Stimulated activated naive CD8-positive, alpha-beta T cell treated with anti-CD3 and anti-CD28 coated beads, Interleukin-15, amount 100 ng/mL, for 72 hours (primary cell): ENCODE data around the gene XRCC5.
A peak's percentile ranks its signal among the peaks of the same experiment; 100 is the strongest.
"Not testable (repeated sequence)": the region's sequence is repeated elsewhere in the genome, so short reads cannot be mapped to it uniquely, and the experiment has no call there.

ENCODE experiments used
- ATAC-seq: fragments of 150-1000 bp; cut with Tn5 transposase; 2 replicates; pipeline ENCODE4 v1.10.0; 2021; ENCODE audit warnings: mild to moderate bottlenecking, moderate library complexity
- DNase-seq, 2 donors: peaks; one replicate each; pipeline ENCODE4 v3.0.0; 2021 to 2022
- H3K27ac Mint-ChIP-seq, 2 donors: one replicate each; pipeline ENCODE4 v1.8.0; 2022; ENCODE audit warnings: mild to moderate bottlenecking in 2 of 2, mixed read lengths in 2 of 2, moderate library complexity in 2 of 2
- H3K27me3 Mint-ChIP-seq: one replicate; pipeline ENCODE4 v1.8.0; 2022; ENCODE audit warnings: mixed read lengths
- H3K4me1 Mint-ChIP-seq: one replicate; pipeline ENCODE4 v1.8.0; 2022; ENCODE audit warnings: mild to moderate bottlenecking, mixed read lengths
- H3K4me3 Mint-ChIP-seq, 2 donors: one replicate each; pipeline ENCODE4 v1.8.0; 2022; ENCODE audit warnings: mild to moderate bottlenecking in 2 of 2, mixed read lengths in 2 of 2, moderate library complexity in 1 of 2
- H3K9me3 Mint-ChIP-seq, 2 donors: one replicate each; pipeline ENCODE4 v1.8.0; 2022; ENCODE audit warnings: mixed read lengths in 2 of 2

Gene XRCC5

DNA sequence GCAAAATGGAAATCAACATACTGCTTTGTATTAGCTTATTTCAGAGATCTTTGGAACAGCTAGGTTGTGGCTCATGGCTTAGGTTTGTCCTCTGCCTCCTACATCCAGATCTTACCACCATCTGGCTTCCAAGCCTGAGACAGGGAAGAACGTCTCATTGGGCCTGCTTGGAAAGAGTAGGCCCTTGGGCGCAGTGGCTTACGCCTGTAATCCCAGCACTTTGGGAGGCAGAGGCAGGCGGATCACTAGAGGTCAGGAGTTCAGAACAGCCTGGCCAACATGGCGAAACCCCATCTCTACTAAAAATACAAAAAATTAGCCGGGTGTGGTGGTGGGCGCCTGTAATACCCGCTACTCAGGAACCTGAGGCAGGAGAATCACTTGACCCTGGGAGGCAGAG lies 99.5 kb downstream of the XRCC5 start:
- H3K9me3 Mint-ChIP-seq, H3K4me3 Mint-ChIP-seq, ATAC-seq, DNase-seq, H3K27me3 Mint-ChIP-seq, H3K27ac Mint-ChIP-seq: not testable (repeated sequence)
- peaks cover 63% of the 10 kb centered on the region for H3K4me1 Mint-ChIP-seq

DNA sequence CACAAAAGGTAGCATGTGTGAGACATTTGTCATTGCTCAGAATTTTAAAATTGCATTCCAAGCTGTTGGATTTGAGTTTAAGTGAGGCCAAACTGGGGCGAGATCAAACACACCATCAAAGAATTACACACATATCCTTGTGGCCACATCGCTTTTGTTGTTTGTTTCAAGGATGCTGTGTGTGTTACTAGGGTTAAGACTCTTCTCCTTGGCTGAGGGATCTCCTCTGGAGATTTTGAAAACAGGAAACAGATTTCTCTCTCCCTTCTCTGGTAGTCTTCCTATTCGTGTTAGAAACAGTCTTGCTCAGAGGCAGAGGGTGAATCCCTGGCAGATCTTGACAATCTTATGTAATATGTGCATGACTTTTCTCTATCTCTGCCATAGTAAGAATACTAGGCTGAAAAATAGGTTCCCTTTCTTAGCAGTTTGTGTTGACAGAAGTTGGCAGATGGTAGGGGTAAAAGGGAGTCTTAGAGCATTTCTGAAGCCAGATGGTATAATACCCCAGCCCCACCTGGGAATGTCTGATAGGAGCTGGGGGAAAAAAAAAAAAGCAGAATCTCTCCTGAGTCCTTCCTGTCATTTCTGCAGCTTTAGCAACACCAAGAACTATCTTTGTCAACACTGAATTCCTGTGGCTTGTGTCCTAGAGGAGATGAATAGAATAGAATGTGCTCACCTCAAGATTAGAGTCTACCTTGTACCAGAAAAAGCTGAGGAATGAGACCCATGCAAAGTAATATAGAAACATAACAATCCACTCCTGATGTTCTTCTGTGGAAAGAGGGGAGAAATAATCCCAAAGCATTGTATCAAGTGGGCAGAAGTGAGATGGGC lies 101.8 kb downstream of the XRCC5 start:
- DNase-seq (no peak), ATAC-seq (no peak)
- Mint-ChIP-seq H3K9me3 (no peaks in the 10 kb centered on the region), H3K4me1 (peaks cover 41% of the 10 kb centered on the region), H3K4me3 (no peak overlapping the region), H3K27ac (no peak overlapping the region), H3K27me3 (no peaks in the 10 kb centered on the region)

DNA sequence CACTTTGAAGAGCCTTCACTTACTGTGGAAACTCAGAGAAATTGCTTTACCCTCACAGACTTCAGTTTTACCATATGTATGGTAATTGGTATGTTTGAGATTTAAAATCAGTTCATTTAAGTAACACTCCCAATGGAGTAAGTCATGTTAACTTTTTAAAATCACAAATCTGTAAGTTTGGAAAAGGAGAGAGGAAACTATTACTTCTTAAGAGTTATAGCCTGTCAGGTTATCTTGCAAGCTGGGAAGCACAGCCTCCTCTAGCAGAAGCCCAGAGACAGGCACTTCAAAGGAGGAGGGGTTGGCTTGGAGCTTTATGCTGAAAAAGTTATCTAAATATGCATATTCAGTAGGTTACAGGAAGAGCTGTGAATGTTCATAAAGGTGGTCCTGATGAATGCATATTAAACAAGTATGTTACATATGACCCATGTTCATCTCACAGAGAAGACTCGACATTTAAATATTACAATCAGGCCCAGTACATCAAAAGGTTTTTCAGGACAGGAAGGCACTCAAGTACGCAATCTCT lies 102.5 kb downstream of the XRCC5 start:
- Mint-ChIP-seq H3K9me3 (no peaks in the 10 kb centered on the region), H3K4me1 (peaks cover 37% of the 10 kb centered on the region), H3K27ac (no peak overlapping the region), H3K4me3 (no peak overlapping the region), H3K27me3 (no peaks in the 10 kb centered on the region)
- no peak for DNase-seq
- no peak for ATAC-seq

DNA sequence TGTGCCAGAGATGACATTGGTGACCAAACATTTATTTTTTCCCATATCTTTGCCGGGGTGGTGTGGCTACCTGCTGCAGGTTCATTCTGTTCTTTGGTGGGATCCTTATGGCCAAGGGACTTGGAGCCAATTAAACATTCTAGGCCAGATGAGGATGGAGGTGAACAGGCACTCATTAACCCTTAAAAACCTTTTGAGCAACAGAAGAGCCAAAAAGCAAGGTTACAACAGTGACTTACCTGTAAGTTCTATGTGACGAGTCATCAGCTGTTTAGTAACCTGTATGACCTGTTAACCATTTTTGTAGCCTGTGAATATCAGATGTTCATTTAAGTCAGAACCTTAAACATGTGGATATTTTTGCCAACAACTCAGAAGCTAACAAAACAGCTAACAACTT lies 105.6 kb downstream of the XRCC5 start:
- H3K4me3 Mint-ChIP-seq, result no peak overlapping the region
- DNase-seq (no peak), ATAC-seq (no peak)
- H3K4me1 Mint-ChIP-seq, result peaks cover 33% of the 10 kb centered on the region
- H3K27ac Mint-ChIP-seq, result no peak overlapping the region
- no peaks in the 10 kb centered on the region for H3K9me3 Mint-ChIP-seq
- no peaks in the 10 kb centered on the region for H3K27me3 Mint-ChIP-seq

DNA sequence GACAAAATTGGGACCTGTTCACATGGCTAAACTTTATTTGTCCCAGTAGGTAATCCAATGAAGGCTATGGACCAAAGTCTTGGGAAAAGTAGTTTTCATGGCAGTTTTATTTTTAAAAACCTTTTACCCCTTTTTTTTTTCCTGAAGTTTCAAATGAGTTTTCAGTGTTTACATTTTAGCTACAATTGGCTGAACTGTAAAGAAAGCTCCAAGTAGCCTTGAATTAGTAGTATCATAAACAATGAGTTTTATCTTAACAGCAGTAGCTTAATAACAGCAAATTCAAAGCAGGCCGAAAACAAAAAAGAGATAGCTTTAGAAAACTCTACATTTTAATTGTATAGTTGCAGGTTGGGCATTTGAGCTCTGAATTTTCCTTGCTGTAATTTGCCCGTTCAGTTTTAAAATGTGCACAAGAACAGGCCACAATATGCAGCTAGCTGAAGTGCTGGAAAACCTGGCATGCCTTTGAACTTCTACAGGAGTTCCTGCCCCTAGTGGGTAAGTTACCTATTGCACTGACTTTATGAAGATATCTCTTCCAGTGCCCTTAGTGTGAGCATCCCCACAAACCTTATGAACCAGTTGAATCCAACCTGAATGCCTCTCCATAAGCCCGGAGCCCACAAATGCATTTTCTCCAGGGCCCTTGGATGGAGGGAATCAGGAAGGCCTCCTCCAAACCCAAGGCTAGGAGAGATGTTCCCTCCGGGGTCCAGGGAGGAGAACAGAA lies 106.7 kb downstream of the XRCC5 start:
- no peaks in the 10 kb centered on the region for H3K27me3 Mint-ChIP-seq
- no peak for ATAC-seq
- H3K27ac Mint-ChIP-seq, result no peak overlapping the region
- H3K4me1 Mint-ChIP-seq, result peaks cover 31% of the 10 kb centered on the region
- no peak overlapping the region for H3K4me3 Mint-ChIP-seq
- H3K9me3 Mint-ChIP-seq, result no peaks in the 10 kb centered on the region
- no peak for DNase-seq

DNA sequence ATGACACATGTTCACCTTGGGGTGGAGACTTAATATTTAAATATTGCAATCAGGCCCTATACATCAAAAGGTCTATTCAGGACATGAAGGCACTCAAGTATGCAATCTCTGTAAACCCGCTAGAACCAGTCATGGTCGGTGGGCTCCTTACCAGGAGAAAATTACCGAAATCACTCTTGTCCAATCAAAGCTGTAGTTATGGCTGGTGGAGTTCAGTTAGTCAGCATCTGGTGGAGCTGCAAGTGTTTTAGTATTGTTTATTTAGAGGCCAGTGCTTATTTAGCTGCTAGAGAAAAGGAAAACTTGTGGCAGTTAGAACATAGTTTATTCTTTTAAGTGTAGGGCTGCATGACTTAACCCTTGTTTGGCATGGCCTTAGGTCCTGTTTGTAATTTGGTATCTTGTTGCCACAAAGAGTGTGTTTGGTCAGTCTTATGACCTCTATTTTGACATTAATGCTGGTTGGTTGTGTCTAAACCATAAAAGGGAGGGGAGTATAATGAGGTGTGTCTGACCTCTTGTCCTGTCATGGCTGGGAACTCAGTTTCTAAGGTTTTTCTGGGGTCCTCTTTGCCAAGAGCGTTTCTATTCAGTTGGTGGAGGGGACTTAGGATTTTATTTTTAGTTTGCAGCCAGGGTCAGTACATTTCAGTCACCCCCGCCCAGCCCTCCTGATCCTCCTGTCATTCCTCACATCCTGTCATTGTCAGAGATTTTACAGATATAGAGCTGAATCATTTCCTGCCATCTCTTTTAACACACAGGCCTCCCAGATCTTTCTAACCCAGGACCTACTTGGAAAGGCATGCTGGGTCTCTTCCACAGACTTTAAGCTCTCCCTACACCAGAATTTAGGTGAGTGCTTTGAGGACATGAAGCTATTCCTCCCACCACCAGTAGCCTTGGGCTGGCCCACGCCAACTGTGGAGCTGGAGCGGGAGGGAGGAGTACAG lies 108.1 kb downstream of the XRCC5 start:
- ATAC-seq (peak; percentile 72), DNase-seq (no peak)
- Mint-ChIP-seq H3K4me3 (peak overlapping the region in 1 of 2 donors; percentile 10), H3K4me1 (peaks cover 45% of the 10 kb centered on the region), H3K27me3 (no peaks in the 10 kb centered on the region), H3K27ac (peak overlapping the region; percentile 20 to 45), H3K9me3 (no peaks in the 10 kb centered on the region)

DNA sequence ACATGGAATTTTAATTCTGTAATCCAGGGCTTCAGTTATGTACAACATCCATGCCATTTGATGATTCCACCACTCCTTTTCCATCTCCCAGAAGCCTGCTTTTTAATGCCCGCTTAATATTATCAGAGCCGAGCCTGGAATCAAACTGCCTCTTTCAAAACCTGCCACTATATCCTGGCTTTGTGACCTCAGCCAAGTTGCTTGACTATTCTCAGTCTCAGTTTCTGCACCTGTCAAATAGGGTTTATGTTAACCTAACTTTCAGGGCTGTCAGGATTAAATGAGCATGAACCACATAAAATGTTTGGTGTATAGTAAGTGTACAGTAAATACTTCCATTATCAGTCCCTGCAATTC lies 108.7 kb downstream of the XRCC5 start:
- no peaks in the 10 kb centered on the region for H3K9me3 Mint-ChIP-seq
- peaks cover 51% of the 10 kb centered on the region for H3K4me1 Mint-ChIP-seq
- H3K27me3 Mint-ChIP-seq, result no peaks in the 10 kb centered on the region
- H3K4me3 Mint-ChIP-seq, result peak overlapping the region; percentile 10 to 20
- peak overlapping the region; percentile 20 to 45 for H3K27ac Mint-ChIP-seq
- ATAC-seq, result peak; percentile 31
- no peak for DNase-seq

DNA sequence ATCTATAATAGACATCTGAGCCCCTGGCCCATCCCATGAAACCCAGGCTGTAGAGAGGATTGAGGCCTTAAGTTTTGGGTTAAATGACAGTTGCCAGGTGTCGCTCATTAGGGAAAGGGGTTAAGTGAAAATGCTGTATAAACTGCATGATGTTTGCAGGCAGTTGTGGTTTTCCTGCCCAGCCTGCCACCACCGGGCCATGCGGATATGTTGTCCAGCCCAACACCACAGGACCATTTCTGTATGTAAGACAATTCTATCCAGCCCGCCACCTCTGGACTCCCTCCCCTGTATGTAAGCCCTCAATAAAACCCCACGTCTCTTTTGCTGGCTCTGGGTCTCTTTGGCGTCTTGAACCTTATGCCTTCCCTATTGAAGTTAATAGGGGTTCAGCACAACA lies 110.7 kb downstream of the XRCC5 start:
- H3K27ac Mint-ChIP-seq, result no peak overlapping the region
- H3K4me1 Mint-ChIP-seq, result peaks cover 62% of the 10 kb centered on the region
- H3K4me3 Mint-ChIP-seq, result no peak overlapping the region

DNA sequence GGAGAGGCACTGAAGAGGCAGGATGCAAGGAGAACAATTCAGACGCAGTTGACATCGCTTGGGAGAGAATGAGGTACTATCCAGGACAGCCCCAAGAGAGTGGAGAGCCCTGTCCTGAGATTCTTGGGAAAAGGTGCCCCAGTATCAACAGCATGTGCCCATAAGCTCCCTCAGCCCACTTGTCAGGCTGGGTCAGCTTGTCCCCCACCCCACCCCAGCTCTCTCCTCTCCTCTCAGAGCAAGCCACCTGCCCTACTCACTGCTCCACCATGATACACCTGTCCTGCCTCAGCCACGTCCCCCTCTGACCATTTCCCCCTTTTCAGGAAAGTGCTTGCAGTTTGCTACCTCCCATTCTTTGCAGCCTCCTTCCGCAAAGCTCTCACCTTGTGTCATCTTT lies 111.8 kb downstream of the XRCC5 start:
- Mint-ChIP-seq H3K4me3 (no peak overlapping the region), H3K4me1 (peaks cover 62% of the 10 kb centered on the region)
- ATAC-seq, result no peak

More for the DNA sequence above, 110.7 kb downstream of the XRCC5 start:
- no peak for DNase-seq
- Mint-ChIP-seq H3K9me3 (no peaks in the 10 kb centered on the region), H3K27me3 (no peaks in the 10 kb centered on the region)
- ATAC-seq, result no peak

DNA sequence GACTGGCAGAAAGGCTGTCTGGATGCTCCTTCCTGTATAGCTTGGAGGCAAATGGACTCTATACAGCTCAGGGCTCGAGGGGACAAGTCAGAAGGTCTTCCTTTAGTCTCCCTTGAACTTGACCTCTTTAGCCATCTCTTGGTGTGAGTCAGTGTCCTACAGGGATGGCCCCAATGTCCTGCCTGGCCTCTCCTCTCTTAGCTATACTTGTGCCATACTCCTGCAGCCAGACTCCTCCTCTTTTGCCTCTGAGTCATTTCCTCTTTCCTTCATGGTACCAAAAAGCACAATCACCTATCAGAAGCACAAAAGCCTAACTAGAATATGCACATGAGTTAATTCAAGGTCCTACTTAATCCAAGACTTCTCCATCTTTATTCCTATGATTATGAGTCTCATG lies 112.7 kb downstream of the XRCC5 start:
- H3K9me3 Mint-ChIP-seq, result no peaks in the 10 kb centered on the region
- H3K27me3 Mint-ChIP-seq, result no peaks in the 10 kb centered on the region
- H3K4me3 Mint-ChIP-seq, result no peak overlapping the region
- peaks cover 57% of the 10 kb centered on the region for H3K4me1 Mint-ChIP-seq
- ATAC-seq (peak; percentile 40), DNase-seq (no peak)
- peak overlapping the region in 1 of 2 donors; percentile 57 for H3K27ac Mint-ChIP-seq

More for the DNA sequence above, 111.8 kb downstream of the XRCC5 start:
- Mint-ChIP-seq H3K27me3 (no peaks in the 10 kb centered on the region), H3K9me3 (no peaks in the 10 kb centered on the region), H3K27ac (no peak overlapping the region)
- no peak for DNase-seq

DNA sequence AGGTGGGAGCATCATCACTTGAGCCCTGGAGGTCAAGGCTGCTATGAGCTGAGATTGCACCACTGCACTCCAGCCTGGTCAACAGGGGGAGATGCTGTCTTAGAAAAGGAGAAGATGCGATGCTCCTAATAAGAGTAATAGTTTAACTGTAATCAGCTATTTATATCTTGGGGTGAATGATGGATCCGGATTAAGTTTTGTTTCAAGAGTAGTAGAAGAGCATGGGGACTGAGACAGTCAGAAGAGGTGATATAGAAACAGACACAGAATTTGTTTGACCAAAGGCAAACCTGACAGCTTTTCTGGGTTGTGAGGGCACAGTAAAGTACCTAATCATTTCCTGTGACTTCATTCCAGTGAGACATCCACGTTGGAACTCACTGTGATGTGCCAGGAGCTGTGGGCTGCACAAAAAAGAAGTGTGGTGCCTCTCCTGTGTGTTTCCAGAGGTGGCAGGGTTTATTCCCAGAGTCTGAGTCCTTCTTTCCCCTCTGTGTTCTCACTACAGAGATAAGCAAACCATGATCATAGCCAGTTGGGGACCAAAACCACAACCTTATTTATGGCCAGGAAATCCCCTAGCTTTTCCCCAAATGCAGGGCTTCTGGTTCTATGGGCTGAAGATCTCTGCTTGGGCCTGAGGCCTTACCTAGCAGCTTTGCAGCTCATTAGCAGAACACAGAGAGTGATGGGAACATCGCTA lies 113.7 kb downstream of the XRCC5 start:
- no peaks in the 10 kb centered on the region for H3K27me3 Mint-ChIP-seq
- ATAC-seq (peak; percentile 81), DNase-seq (peak in 1 of 2 donors; percentile 27)
- H3K9me3 Mint-ChIP-seq, result no peaks in the 10 kb centered on the region
- H3K4me3 Mint-ChIP-seq, result peak overlapping the region; percentile 26 to 27
- H3K27ac Mint-ChIP-seq, result peak overlapping the region; percentile 8 to 12
- H3K4me1 Mint-ChIP-seq, result peaks cover 47% of the 10 kb centered on the region

DNA sequence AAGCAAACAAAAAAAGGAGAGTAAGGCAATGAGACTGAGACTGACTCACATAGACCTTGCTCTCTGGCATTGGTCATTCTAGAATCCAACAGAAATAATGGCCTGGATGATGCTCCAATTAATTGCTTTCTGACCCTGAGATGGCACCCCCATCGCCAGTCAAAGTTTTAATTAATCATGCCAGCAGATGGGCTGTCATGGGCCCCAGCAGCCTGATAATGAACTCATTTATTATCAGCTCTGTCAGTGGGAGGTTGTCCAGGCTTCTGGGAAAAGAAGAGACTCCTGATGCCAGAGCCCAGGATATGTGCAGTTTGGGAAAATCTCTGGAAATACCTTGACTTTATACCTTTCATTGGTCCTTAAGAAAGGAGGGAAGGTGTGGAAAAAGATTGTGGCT lies 115.2 kb downstream of the XRCC5 start:
- Mint-ChIP-seq H3K27me3 (no peaks in the 10 kb centered on the region), H3K27ac (no peak overlapping the region), H3K4me3 (no peak overlapping the region), H3K4me1 (peaks cover 38% of the 10 kb centered on the region), H3K9me3 (no peaks in the 10 kb centered on the region)
- no peak for DNase-seq
- no peak for ATAC-seq

DNA sequence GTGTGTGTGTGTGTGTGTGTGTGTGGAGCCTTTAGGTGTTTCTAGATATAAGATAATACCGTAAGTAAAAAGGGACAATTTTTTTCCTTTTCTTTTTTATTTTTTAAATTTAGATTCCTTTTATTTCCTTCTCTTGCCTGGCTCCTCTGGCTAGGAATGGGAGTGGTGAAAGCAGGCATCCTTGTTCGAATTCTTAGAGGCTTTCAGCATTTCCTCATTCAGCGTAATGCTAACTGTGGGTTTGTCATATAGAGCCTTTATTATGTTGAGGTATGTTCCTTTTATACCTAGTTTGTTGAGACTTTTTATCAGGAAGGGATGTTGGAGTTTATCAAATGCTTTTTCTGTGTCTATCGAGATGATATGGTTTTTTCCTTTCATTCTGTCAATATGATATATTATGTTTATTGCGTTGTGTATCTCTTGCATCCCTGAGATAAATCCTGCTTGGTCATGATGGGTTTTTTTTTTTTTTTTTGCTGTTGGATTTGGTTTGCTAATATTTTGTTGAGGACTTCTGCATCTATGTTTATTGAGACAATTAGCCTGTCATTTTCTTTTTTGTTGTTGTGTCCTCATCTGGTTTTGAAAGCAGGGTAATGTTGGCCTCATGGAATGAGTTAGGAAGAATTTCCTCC lies 120.2 kb downstream of the XRCC5 start:
- Mint-ChIP-seq H3K4me3 (no peak overlapping the region), H3K27ac (no peak overlapping the region), H3K9me3 (peaks cover 20 to 24% of the 10 kb centered on the region in 2 donors), H3K27me3 (no peaks in the 10 kb centered on the region), H3K4me1 (peaks cover 7% of the 10 kb centered on the region)
- ATAC-seq (no peak), DNase-seq (no peak)

DNA sequence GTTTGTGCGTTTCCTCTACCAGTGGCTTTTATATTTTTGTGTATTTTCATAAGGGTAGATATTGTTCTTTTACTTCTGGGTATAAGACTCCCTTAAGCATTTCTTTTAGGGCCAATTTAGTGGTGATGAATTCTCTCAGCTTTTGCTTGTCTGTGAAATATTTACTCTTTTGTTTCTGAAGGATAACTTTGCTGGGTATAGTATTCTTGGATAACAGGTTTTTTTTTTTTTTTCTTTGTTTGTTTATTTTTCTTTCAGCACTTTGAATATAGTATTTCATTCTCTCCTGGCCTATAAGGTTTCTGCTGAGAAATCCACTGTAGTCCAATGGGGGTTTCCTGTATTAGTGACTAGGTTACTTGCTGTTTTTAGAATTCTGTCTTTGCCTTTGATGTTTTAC lies 122.7 kb downstream of the XRCC5 start:
- Mint-ChIP-seq H3K4me1 (peaks cover 7% of the 10 kb centered on the region), H3K9me3 (peaks cover 23 to 29% of the 10 kb centered on the region in 2 donors), H3K27ac (no peak overlapping the region), H3K27me3 (no peaks in the 10 kb centered on the region), H3K4me3 (no peak overlapping the region)
- ATAC-seq (no peak), DNase-seq (no peak)
